DMS153 (cell line): ENCODE data around the gene METTL26.

Experiments
- DNase-seq: peaks from one replicate; lab custom pipeline; 2025; lab: John Stamatoyannopoulos, UW

Gene METTL26

DNA sequence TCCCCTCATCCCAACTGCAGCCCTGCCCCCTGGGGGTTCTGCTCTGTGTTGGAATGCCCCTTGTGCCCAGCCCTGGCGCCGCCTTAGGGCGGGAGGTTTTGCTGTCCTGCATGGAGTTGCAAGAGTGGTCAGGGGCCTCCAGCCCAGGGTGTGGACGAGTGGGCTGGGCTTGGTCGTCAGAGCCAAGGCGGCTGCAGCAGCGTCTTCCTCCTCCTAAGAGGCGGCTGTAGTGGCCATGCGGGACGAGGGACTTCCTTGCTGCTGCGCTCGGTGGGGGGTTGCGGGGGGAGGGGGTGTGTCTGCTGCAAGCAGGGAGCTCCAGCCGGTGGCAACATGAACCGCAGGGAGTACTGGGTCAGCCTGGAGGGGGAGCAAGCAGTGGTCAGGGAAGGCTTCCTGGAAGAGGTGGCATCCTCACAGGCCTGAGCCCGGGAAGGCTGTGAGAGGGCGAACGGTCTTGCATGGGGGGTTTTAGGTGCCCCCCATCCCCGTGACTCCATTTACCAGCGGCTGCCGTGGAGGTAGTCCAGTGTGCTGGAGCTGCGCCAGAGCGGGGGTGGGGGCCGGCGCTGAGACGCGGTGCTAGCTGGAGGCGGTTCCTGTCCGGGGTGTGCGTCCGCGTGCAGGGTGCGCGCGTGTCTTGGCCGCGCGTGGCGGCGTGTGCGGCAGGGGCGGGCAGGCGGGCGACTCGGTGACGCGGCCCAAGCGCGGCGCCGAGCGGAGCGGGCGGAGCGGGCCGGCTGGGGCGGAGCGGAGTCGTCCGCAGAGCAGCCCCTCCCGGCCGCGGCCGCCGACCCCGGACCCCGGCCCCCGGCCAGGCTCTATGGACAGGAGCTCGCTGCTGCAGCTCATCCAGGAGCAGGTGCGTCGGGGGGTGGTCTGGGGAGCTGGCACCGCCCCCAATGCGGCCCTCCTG is 39.1 kb upstream of the METTL26 start, which contains the start of gene RHBDL1:
TSS of gene RHBDL1 (plus strand) at position 704 of the 916 bp plus-strand sequence. CDS start at position 824, 120 bp downstream.
- DNase-seq = no peak

DNA sequence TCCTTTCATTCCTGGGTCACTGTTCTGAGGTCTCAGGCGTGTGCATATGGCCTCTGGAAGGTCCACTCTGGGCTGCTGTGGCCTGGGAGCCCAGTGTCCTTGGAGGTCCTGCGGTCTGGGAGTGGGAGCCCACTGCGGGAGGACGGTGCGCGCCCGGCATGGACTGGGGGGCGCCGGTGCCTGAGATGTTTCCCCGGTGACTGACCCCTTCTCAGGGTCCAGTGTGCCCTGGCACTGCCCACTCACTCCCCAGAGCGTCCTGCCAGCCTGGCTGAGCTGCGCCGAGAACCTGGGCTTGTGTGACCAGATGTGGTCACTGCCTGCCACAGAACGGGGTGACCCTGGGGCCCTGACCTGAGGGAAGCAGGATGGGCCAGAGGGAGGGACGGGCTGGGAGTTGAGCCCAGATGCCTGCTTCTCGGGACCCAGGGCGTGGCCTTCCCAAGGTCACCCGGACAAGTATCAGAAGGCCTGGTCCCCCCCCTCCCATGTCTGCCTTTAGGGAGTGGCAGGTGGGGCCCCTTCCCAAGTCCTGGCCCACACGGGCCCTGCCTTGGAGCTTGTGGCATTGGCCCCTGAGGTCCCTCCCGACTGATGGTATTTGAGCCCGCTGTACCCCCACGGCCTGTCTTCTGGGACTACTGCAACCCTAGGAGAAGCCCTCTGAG is 38.2 kb upstream of the METTL26 start:
- DNase-seq = no peak

DNA sequence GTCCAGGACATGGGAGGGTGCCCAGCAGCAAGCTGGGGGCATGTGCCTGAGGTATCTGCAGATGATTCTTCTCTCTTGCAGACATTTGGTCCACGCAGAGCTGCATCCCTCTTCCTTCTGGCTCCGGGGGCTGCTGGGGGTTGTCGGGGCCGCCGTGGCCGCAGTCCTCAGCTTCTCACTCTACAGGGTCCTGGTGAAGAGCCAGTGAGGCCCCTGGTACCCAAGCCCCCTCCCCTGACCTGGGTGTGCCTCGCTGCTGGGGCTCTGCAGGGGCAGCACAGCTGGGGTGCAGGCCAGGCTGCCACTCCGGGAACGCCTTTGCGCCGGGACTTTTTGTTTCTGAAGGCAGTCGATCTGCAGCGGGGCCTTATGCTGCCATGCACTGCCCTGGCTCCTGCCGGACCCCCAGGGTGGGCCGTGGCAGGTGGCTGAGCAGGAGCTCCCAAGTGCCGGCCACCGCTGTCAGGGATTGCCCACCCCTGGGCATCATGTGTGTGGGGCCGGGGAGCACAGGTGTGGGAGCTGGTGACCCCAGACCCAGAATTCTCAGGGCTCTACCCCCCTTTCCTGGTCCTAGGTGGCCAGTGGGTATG is 37.4 kb upstream of the METTL26 start:
- DNase-seq = no peak

DNA sequence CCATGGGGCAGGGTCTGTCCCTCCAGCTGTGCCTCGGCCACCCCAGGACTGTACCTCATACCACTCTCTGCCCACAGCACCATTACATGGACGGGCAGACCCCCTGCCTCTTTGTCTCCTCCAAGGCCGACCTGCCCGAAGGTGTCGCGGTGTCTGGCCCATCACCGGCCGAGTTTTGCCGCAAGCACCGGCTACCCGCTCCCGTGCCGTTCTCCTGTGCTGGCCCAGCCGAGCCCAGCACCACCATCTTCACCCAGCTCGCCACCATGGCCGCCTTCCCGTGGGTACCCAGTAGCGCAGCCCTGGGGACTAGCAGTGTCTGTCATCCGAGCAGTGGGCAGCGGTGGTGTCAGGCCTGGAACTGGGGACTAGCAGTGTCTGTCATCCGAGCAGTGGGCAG is 36.7 kb upstream of the METTL26 start:
- no peak for DNase-seq

DNA sequence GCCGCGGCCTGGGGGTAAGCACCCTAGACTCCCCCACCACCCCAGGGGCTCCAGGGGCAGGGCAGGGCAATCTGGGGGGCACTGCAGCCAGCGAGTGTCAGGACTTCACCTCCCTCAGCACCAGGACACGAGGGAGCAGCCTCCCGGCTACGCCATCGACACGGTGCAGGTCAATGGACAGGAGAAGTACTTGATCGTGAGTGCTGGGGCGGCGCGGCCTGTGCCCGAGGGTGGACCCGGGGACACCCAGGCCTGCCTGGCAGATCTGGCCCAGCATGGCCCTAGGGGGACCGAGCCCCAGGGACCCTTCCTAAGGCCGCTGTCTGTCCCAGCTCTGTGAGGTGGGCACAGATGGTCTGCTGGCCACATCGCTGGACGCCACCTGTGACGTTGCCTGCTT is 36.3 kb upstream of the METTL26 start:
- DNase-seq = no peak

DNA sequence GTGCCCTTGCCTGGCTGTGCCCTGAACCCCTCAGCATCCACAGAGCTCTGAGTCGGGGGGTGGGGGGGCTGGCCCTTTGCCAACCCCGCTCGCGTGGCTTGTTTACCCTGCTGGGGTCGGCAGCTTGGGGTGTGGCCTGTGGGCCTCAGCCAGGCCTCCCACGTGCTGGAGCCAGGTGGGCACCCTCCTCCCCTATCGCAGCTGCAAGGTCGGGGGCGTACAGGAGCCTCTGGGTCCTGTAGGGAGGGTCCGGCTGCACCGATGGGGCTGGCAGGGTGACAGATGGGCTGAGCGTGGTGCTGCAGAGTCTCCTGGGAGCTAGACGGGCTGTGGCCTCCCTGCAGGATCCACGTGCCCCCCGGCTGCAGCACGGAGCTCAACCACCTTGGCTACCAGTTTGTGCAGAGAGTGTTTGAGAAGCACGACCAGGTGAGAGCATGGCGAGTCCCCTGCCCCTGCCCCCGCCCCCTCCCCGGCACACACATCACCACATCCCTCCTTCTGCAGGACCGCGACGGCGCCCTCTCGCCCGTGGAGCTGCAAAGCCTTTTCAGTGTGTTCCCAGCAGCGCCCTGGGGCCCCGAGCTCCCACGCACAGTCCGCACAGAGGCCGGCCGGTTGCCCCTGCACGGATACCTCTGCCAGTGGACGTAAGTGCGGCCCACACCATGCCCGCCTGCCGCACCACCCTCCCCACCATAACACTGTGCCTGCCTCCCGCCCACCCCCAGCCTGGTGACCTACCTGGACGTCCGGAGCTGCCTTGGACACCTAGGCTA is 35.4 kb upstream of the METTL26 start:
- no peak for DNase-seq

DNA sequence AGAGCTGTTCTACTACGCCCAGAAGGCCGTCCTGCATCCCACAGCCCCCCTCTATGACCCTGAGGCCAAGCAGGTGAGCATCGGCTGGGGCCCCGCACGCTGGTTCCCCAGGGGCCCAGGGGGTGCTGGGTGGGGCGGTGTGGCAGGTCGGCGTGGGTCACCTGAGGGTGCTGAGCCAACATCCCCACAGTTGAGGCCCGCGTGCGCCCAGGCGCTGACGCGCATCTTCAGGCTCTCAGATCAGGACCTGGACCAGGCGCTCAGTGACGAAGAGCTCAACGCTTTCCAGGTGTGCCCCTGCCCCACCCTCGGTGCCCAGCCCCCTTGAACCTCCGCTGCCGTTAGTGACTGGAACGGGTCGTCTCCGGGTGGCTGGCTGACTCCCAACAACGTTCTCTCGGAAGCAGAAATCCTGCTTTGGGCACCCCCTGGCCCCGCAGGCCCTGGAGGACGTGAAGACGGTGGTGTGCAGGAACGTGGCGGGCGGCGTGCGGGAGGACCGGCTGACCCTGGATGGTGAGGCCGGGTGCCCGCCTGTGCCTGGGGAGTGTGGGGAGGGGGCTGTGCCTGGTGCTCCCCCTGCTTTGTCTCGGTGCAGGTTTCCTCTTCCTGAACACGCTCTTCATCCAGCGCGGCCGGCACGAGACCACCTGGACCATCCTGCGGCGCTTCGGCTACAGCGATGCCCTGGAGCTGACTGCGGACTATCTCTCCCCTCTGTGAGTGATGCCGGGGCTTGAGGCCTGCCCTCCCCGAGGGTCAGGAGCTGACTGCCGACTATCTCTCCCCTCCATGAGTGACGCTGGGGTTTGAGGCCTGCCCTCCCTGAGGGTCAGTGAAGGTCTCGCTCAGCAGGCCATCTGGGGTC is 34.6 kb upstream of the METTL26 start:
- no peak for DNase-seq

DNA sequence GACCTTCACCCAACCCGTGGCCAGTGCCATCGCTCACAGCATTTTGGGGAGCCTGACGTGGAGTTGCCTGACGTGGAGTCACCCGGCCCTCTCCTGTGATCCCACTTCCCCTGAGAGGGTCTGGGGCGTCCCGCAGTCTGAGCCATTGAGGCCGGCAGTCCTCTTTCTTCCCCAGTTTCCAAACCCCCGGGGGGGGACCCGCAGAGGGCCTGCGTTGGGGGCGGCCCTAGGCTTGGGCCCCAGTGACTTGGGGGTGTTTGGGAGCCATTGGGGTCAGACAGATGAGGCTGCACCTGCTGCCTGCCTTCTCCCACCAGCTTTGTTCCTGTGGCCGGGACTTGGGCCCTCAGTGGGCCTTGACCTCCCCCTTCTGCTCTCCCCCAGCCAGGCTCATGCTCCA is 33.6 kb upstream of the METTL26 start:
- no peak for DNase-seq

DNA sequence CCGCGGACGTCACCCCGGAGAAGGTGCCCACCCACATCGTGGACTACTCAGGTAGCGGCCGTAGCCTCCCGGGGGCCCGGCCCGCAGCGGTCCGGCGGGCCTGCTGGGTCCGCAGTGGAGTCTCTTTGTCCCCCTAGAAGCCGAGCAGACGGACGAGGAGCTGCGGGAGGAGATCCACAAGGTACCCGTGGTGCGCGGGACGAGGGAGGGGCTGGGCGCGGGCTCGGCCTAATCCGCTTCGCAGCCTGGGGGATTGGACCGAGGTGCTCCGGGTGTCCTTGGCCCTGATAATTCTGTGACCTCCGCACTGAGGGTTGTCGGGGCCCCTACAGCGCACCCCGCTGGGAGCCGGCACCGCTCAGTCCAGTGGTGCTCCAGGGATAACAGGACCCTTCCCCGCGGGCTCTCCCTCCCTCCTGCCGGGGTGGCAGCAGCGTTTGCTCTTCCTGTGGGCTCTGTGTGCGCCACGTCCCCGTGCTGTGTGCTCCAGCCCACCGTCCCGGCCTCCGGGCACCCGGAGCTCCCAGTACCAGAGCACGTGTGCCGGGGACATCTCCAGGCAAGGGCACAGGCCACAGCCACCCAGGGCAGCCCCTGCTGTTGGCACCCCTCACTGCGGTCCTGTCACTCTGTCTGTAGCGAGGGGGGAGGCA is 32.5 kb upstream of the METTL26 start:
- no peak for DNase-seq

DNA sequence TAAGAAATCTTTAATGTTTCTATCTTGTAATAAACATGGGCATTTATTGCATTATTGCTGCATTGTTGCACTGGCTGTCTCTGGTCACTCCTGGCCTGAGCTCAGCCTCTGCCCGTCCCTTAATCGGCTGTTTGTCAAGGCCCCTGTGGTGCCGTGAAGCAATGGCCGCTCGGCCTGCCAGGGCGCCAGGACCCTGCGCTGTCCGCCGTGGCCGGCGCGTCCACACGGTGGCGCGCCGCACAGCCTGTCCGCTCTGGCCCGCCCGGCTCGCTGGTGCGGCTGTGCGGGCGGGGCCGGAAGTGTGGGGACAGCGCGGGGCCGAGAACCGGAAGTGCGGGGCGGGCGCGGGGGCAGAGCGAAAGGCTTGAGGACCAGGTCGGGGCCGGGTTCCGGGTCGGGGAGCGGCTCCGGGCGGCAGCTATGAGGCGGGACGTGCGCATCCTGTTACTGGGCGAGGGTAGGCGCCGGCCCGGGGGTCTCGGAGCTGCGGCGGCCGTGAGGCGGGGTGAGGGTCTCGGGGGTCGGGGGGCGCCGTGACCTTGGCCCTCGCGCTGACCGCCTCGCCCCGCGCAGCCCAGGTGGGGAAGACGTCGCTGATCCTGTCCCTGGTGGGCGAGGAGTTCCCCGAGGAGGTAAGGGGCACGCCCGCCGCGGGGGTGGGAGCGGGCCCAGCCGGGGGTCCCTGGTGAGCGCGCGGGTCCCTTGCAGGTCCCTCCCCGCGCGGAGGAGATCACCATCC is 31.8 kb upstream of the METTL26 start, which contains the start of gene RHOT2:
TSS of gene RHOT2 (plus strand) at position 353 of the 739 bp plus-strand sequence. CDS start at position 421, 68 bp downstream.
- DNase-seq = peak; percentile 72

DNA sequence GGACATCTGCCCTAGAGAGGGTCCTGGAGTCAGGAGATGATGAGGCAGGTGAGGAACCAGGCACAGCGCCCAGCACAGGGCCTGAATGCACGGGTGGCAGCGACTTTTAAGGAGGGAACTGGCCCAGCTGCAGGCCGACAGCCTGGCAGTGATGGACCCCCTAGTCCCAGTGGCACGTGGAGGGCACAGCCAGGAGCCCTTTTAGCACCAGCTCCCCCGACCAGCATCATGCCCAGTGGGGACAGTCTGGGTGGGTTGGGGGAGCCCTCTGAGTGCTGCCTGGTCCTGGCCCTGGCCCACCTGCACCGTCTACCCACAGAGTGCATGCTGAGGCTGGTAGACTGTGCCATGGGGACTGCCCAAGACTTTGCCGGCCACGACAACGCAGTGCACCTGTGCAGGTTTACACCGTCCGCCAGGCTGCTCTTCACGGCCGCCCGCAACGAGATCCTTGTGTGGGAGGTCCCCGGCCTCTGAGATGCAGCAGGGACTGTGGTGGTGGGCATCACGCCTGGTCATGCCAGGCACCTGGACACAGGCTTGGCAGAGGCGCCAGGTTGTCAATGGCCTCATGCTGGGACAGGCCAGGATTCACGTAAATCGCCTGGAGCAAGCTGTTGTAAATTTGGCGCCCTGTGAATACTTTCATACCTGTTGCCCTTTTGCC is 31.1 kb upstream of the METTL26 start:
- DNase-seq = no peak

DNA sequence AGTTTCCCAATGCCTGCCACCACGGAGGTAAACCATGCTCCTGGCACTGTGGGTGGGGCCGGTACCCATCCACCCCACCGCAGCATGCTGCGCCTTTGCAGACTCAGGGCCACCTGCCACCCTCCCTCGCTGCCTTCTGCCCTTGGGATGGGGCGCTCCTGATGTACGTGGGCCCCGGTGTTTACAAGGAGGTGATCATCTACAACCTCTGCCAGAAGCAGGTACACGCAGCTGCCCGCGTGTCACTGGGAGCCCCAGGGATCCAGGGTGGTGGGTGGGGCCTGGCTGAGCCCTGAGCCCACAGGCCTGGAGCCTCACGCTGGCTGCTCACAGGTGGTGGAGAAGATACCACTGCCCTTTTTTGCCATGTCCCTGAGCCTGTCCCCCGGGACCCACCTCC is 30.5 kb upstream of the METTL26 start:
- no peak for DNase-seq

DNA sequence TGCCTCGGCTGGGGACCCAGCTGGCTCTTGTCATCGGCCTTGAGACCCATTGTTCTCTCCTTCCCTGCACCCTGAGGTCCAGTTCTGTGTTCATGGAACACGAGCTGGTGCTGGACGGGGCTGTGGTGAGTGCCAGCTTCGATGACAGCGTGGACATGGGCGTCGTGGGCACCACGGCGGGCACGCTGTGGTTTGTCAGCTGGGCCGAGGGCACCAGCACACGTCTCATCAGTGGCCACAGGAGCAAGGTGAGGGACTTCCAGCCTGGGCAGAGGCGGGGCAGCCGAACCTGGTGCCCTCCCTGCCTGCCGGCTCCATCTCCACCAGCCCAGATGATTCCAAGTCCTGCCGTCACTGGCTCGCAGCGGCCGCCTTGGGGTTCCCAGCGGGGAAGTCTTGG is 26.5 kb upstream of the METTL26 start:
- no peak for DNase-seq

DNA sequence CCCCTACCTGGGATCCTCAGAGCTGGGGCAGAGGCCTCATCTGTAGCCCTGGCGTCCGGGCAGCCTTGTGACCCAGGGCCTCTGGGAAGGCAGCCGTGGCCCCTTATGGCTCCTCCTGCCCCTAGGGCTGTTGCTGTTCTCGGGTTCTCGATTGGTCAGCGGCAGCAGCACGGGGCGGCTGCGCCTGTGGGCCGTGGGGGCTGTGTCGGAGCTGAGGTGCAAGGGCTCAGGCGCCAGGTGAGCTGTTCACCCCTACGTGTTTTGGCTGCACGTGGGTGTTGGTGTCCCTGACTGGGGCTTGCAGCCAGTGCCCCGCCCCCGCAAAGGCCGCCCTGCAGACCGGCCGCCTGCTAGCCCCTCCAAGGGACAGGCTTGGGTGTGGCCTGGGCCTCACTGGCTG is 26.0 kb upstream of the METTL26 start:
- no peak for DNase-seq

DNA sequence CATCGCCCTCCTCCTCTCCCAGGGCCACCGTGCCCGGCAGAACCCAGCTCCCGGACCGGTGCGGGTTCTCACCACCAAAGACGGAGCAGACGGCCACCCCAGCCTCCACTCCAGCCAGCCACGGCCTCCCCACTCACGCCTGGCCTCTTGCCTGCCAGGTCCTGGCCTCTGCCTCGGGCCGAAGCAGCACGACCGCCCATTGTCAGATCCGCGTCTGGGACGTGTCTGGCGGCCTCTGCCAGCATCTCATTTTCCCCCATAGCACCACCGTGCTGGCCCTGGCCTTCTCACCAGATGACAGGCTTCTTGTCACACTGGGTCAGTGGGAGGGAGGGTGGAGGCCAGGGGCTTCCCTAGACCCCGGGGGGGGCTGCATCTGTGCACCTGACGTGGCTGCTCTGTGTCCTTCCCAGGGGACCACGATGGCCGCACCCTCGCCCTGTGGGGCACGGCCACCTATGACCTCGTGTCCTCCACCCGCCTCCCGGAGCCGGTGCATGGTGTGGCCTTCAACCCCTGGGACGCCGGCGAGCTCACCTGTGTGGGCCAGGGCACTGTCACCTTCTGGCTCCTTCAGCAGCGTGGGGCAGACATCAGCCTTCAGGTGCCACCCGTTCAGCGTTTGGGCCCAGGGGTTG is 25.2 kb upstream of the METTL26 start:
- no peak for DNase-seq

DNA sequence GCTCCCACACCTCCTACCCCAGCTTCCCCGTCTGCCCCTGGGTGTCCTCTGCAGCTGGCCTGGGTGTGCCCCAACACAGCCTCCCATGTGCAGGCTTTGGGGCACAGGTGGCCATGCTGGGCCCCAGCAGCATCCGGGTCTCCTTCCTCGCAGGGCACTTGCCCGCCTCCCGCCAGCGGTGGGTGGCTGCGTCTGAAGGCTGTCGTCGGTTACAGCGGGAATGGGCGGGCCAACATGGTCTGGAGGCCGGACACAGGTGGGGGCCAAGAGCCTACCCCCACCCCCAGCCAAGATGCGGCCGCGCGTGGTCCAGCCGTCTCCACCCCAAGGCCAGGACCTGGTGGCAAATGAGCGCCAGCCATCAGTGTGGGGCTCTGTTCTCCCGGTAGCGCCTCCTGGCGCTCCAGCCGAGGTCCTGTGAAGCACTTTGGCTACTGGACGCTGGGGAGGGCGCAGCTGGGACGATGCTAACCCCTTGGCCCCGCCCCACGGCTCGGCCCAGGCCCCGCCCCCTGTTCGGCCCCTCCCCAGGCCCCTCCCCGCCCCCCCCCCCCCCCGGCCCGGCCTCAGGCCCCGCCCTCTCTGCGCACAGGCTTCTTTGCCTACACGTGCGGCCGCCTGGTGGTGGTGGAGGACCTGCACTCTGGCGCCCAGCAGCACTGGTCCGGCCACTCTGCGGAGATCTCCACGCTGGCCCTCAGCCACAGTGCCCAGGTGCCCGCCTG is 24.5 kb upstream of the METTL26 start:
- DNase-seq = peak; percentile 48

DNA sequence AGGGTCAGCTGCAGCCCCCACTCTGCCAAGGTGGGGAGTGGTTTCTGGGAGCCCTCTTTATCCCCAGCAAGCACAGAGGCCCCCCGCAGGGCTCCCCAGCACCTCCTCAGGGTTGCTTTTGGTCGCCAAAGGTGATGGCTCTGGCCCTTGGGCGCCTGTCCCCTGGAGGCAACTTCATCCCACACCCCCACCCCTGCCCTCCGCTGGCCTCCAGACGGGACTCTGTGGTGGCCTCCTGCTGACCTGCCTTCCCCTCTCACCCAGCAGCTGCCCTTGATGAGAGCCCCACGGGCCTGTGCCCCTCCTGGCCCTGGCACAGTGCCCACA is 24.0 kb upstream of the METTL26 start:
- DNase-seq = no peak

DNA sequence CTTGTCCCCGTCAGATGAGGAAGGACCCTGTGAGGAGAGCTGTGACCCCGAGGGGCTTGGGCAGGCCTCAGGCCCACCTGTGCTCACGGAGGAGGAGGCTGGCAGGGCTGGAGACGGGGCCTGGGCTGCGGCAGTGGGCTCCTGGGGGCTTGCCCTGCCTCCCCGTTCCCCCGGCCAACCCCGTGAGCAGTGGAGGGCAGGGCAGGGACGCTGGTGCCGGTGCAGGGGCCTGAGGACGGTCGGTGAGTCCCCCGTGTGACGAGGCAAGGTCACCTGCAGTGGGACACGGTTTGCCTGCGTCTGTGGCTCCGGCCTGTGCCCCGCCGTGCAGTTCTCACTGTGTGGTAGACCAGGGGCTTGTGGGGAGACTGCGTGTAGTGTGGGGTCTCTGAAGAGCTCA is 23.5 kb upstream of the METTL26 start:
- no peak for DNase-seq
